Measurements from ENCODE around the gene TNFRSF21.

DNA sequence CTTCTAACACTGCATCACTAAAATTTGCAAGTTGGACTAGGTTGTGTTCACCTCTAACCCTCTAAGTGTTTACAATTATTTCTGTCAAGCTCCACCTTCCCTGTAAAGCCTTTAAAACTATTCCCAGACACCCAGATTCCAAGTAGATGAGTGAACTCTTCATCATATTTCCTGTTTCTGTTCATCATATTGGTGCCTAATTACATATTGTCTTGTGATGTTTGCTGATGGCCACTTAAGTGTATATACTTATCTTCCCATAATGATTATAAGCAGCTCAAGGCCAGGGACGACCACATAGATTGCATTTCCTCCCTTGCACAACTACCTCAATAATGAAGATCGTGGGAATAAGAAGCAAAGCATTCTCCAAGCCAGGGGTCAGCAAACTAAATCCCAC is 16.8 kb downstream of the TNFRSF21 start:
- no peak for TF ChIP-seq POLR2A (IDR thresholded peaks at IDR 0.05)
- TF ChIP-seq, protein P1, sequence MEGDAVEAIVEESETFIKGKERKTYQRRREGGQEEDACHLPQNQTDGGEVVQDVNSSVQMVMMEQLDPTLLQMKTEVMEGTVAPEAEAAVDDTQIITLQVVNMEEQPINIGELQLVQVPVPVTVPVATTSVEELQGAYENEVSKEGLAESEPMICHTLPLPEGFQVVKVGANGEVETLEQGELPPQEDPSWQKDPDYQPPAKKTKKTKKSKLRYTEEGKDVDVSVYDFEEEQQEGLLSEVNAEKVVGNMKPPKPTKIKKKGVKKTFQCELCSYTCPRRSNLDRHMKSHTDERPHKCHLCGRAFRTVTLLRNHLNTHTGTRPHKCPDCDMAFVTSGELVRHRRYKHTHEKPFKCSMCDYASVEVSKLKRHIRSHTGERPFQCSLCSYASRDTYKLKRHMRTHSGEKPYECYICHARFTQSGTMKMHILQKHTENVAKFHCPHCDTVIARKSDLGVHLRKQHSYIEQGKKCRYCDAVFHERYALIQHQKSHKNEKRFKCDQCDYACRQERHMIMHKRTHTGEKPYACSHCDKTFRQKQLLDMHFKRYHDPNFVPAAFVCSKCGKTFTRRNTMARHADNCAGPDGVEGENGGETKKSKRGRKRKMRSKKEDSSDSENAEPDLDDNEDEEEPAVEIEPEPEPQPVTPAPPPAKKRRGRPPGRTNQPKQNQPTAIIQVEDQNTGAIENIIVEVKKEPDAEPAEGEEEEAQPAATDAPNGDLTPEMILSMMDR (IDR thresholded peaks at IDR 0.05): no peak
- no peak for TF ChIP-seq EP300 (IDR thresholded peaks at IDR 0.05)
